ENCODE measurements around the gene SIMC1. TPM values are rescaled to one million over a fixed set of nuclear protein-coding genes. Genes with fewer than 3 reads are reported as not detected.

Gene SIMC1
- total RNA-seq, 1 donor from 2014 or later: 4.1 TPM

DNA sequence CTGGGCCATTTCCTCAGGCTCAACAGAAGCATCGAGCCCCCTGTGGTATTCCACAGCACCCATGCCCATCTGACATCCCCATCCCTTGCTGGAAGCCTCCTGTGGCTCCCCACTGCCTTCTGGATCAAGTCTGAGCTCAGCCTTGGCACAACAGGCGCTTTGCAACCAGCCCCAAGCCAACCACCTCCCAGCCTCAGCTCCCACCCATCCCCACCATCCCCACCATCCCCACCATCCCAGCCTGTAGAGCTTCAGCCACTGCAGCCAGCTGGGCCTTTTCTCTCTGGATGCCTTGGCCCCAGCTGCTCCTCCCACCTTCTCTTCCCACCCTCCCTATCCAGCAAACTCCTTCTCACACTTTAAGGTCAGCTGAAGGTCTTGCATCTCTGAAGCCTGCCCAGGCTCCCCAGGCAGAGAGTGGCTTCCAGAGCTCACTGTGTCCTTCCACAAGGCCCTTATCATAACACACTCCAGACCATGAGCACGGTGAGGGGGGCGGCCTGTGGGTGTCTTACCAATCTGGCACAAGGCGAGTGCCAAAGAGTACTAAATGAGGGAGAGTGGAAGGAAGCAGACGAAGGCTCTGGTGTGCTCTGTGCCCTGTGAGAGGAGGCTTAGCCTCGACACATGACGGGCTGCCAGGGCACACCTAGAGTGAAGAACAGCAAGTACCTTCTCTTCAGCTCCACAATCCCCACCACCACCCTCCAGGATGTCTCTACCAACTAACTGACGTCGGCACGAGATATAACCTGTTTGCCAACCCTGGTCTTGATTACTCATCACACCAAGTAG, 156.9 kb downstream of the SIMC1 start:
- intact Hi-C loops (cut with DNase I): no loop called here
- peak; percentile 88 for ATAC-seq
- peak; percentile 83 for DNase-seq (ENCODE audit: missing footprints)

Small RNAs within 50 kb of the gene (microRNA-seq; reads per million reads assigned to microRNA genes)
- 11.9 reads per million, percentile 26 among the genes with 10 or more reads in this experiment for gene MIR1271

Other genes starting within 250 kb of the SIMC1 start
- gene KIAA1191, start 123.3 kb downstream of the SIMC1 start, total RNA-seq: 76.0 TPM
- gene ARL10, start 127.1 kb downstream of the SIMC1 start, total RNA-seq: 5.4 TPM
- gene NOP16, start 150.2 kb downstream of the SIMC1 start, total RNA-seq: 22.6 TPM
- 218 TPM for gene HIGD2A, start 150.3 kb downstream of the SIMC1 start, total RNA-seq
- gene CLTB, start 178.1 kb downstream of the SIMC1 start, total RNA-seq: 217 TPM
- gene FAF2, start 210.0 kb downstream of the SIMC1 start, total RNA-seq: 15.7 TPM

Data from Right ventricle myocardium inferior (tissue), 1 donor.